ENCODE results near the gene TARS3.

The TARS3 gene

GRCh38 chr15:101614761-101615160 lies 109.5 kb downstream of the TARS3 start:
- Mint-ChIP-seq H3K27ac (no peak overlapping the region), H3K36me3 (ENCODE audit: low read depth) (peaks cover 3% of the 10 kb centered on the region), H3K4me3 (no peak overlapping the region), H3K27me3 (no peaks in the 10 kb centered on the region), H3K9me3 (no peaks in the 10 kb centered on the region), H3K4me1 (ENCODE audit: low read depth) (no peaks in the 10 kb centered on the region)

GRCh38 chr15:101614001-101614585 lies 110.2 kb downstream of the TARS3 start:
- no peaks in the 10 kb centered on the region for H3K9me3 Mint-ChIP-seq
- H3K27me3 Mint-ChIP-seq = no peaks in the 10 kb centered on the region
- no peak overlapping the region for H3K4me3 Mint-ChIP-seq
- H3K36me3 Mint-ChIP-seq (ENCODE audit: low read depth) = peaks cover 3% of the 10 kb centered on the region
- no peaks in the 10 kb centered on the region for H3K4me1 Mint-ChIP-seq (ENCODE audit: low read depth)
- no peak overlapping the region for H3K27ac Mint-ChIP-seq

- H3K4me3 Mint-ChIP-seq = no peak overlapping the region
- H3K27ac Mint-ChIP-seq = no peak overlapping the region
- no peaks in the 10 kb centered on the region for H3K4me1 Mint-ChIP-seq (ENCODE audit: low read depth)
- no peaks in the 10 kb centered on the region for H3K27me3 Mint-ChIP-seq
- H3K9me3 Mint-ChIP-seq = no peaks in the 10 kb centered on the region
- no peaks in the 10 kb centered on the region for H3K36me3 Mint-ChIP-seq (ENCODE audit: low read depth)
Measured at GRCh38 chr15:101613130-101614000, 110.9 kb downstream of the TARS3 start.

GRCh38 chr15:101612676-101613075 lies 111.6 kb downstream of the TARS3 start:
- H3K4me3 Mint-ChIP-seq = no peak overlapping the region
- no peaks in the 10 kb centered on the region for H3K4me1 Mint-ChIP-seq (ENCODE audit: low read depth)
- H3K27ac Mint-ChIP-seq = no peak overlapping the region

GRCh38 chr15:101611580-101612299 lies 112.5 kb downstream of the TARS3 start:
- no peaks in the 10 kb centered on the region for H3K36me3 Mint-ChIP-seq (ENCODE audit: low read depth)
- H3K9me3 Mint-ChIP-seq = no peaks in the 10 kb centered on the region
- no peak overlapping the region for H3K4me3 Mint-ChIP-seq
- no peak overlapping the region for H3K27ac Mint-ChIP-seq
- no peaks in the 10 kb centered on the region for H3K27me3 Mint-ChIP-seq
- H3K4me1 Mint-ChIP-seq (ENCODE audit: low read depth) = no peaks in the 10 kb centered on the region

More at GRCh38 chr15:101612676-101613075, 111.6 kb downstream of the TARS3 start:
- no peaks in the 10 kb centered on the region for H3K27me3 Mint-ChIP-seq
- H3K36me3 Mint-ChIP-seq (ENCODE audit: low read depth) = no peaks in the 10 kb centered on the region
- H3K9me3 Mint-ChIP-seq = no peaks in the 10 kb centered on the region

- Mint-ChIP-seq H3K4me1 (ENCODE audit: low read depth) (no peaks in the 10 kb centered on the region), H3K36me3 (ENCODE audit: low read depth) (no peaks in the 10 kb centered on the region), H3K27ac (no peak overlapping the region), H3K27me3 (no peaks in the 10 kb centered on the region), H3K4me3 (no peak overlapping the region), H3K9me3 (no peaks in the 10 kb centered on the region)
Measured at GRCh38 chr15:101611007-101611406, 113.3 kb downstream of the TARS3 start.

GRCh38 chr15:101610611-101611000 lies 113.7 kb downstream of the TARS3 start:
- Mint-ChIP-seq H3K4me1 (ENCODE audit: low read depth) (no peaks in the 10 kb centered on the region), H3K4me3 (no peak overlapping the region), H3K36me3 (ENCODE audit: low read depth) (no peaks in the 10 kb centered on the region), H3K27ac (no peak overlapping the region), H3K9me3 (no peaks in the 10 kb centered on the region), H3K27me3 (no peaks in the 10 kb centered on the region)

GRCh38 chr15:101609742-101610610 lies 114.3 kb downstream of the TARS3 start:
- Mint-ChIP-seq H3K4me1 (ENCODE audit: low read depth) (no peaks in the 10 kb centered on the region), H3K36me3 (ENCODE audit: low read depth) (no peaks in the 10 kb centered on the region), H3K27ac (no peak overlapping the region), H3K4me3 (no peak overlapping the region), H3K27me3 (no peaks in the 10 kb centered on the region), H3K9me3 (peaks cover under 1% of the 10 kb centered on the region)

GRCh38 chr15:101608201-101608600 lies 116.1 kb downstream of the TARS3 start:
- Mint-ChIP-seq H3K9me3 (peaks cover 7% of the 10 kb centered on the region), H3K36me3 (ENCODE audit: low read depth) (no peaks in the 10 kb centered on the region), H3K27ac (no peak overlapping the region), H3K27me3 (peaks cover 7% of the 10 kb centered on the region), H3K4me3 (no peak overlapping the region), H3K4me1 (ENCODE audit: low read depth) (no peaks in the 10 kb centered on the region)

- no peak overlapping the region for H3K27ac Mint-ChIP-seq
- H3K9me3 Mint-ChIP-seq = peaks cover 7% of the 10 kb centered on the region
- no peaks in the 10 kb centered on the region for H3K4me1 Mint-ChIP-seq (ENCODE audit: low read depth)
- H3K36me3 Mint-ChIP-seq (ENCODE audit: low read depth) = no peaks in the 10 kb centered on the region
- H3K27me3 Mint-ChIP-seq = peaks cover 7% of the 10 kb centered on the region
- H3K4me3 Mint-ChIP-seq = no peak overlapping the region
Measured at GRCh38 chr15:101607108-101607507, 117.2 kb downstream of the TARS3 start.

GRCh38 chr15:101604124-101604874 lies 120.0 kb downstream of the TARS3 start:
- peaks cover 7% of the 10 kb centered on the region for H3K9me3 Mint-ChIP-seq
- no peaks in the 10 kb centered on the region for H3K4me1 Mint-ChIP-seq (ENCODE audit: low read depth)
- H3K4me3 Mint-ChIP-seq = no peak overlapping the region
- peaks cover 18% of the 10 kb centered on the region for H3K27me3 Mint-ChIP-seq
- no peaks in the 10 kb centered on the region for H3K36me3 Mint-ChIP-seq (ENCODE audit: low read depth)
- no peak overlapping the region for H3K27ac Mint-ChIP-seq

All from stimulated activated naive CD8-positive, alpha-beta T cell treated with anti-CD3 and anti-CD28 coated beads, Interleukin-15, Interleukin-2, amounts not matched to agents 100 ng/mL and 50 ng/mL, for 24 hours (primary cell).